Thoracic aorta (tissue), 2 donors: Measurements from ENCODE around the gene CAMK2D. TPM values are rescaled to one million over a fixed set of nuclear protein-coding genes. Genes with fewer than 3 reads are reported as not detected.

ENCODE experiments used
- ATAC-seq: fragments of 150-250 bp; one replicate; pipeline ENCODE4 v1.8.0; 2017; ENCODE audit warnings: low read depth; ENCODE audit not compliant: insufficient number of reproducible peaks, low FRiP score
- DNase-seq: peaks from one replicate; pipeline ENCODE4 v3.0.0-alpha.2; 2020; ENCODE audit warnings: low spot score
- H3K27ac ChIP-seq, 2 donors: fragments of 200-600 bp; sonication (generic); 1 replicate in 1 of 2; 2 replicates in 1 of 2; pipeline ENCODE4 v1.5.1; 2016; ENCODE audit warnings: mild to moderate bottlenecking in 2 of 2, moderate library complexity in 2 of 2
- H3K27me3 ChIP-seq: fragments of 200-600 bp; sonication (generic); replicated peaks from 2 replicates; pipeline ENCODE4 v1.6.0; 2016; ENCODE audit warnings: mild to moderate bottlenecking; ENCODE audit not compliant: insufficient read depth
- H3K36me3 ChIP-seq: fragments of 200-600 bp; sonication (generic); one replicate; pipeline ENCODE4 v1.5.1; 2016
- H3K4me1 ChIP-seq, 2 donors: fragments of 200-600 bp; sonication (generic); 1 replicate in 1 of 2; 2 replicates in 1 of 2; pipeline versions ENCODE4 v1.5.1 to v1.6.0; 2016; ENCODE audit warnings: low read depth in 2 of 2, mild to moderate bottlenecking in 1 of 2; ENCODE audit not compliant: control insufficient read depth in 1 of 2
- H3K4me3 ChIP-seq: fragments of 200-600 bp; sonication (generic); 2 replicates; pipeline ENCODE4 v1.5.1; 2016; ENCODE audit warnings: mild to moderate bottlenecking
- H3K9me3 ChIP-seq: fragments of 200-600 bp; sonication (generic); 2 replicates; pipeline ENCODE4 v1.5.1; 2016
- CTCF ChIP-seq: fragments of 200-600 bp; sonication (generic); IDR thresholded peaks from one replicate; pipeline ENCODE4 v1.5.1; 2019; ENCODE audit warnings: antibody characterized with exemption
- total RNA-seq, 2 donors: library from RNA; depleted of rRNA; stranded (reverse); fragments of >200 nt; gene quantifications; one replicate each; pipeline versions ENCODE4 v1.1.0 to v1.2.3, GENCODE V29; 2016

The CAMK2D gene
- total RNA-seq, 2 donors from 2014 or later: 50.6 to 70.1 TPM

GRCh38 chr4:113419631-113420030 lies 341.9 kb downstream of the CAMK2D start:
- no peaks in the 10 kb centered on the region for H3K36me3 ChIP-seq
- H3K9me3 ChIP-seq: no peaks in the 10 kb centered on the region
- ATAC-seq: no peak
- no peak for DNase-seq
- H3K4me3 ChIP-seq: no peak overlapping the region
- no peaks in the 10 kb centered on the region for H3K27me3 ChIP-seq
- TF ChIP-seq CTCF: no peak
- no peaks in the 10 kb centered on the region for H3K4me1 ChIP-seq
- H3K27ac ChIP-seq: no peak overlapping the region

GRCh38 chr4:113411496-113411938 lies 350.0 kb downstream of the CAMK2D start:
- ATAC-seq: no peak
- no peak for DNase-seq
- Histone ChIP-seq H3K4me1 (peaks cover 0 to 10% of the 10 kb centered on the region in 2 donors), H3K36me3 (no peaks in the 10 kb centered on the region), H3K27me3 (no peaks in the 10 kb centered on the region), H3K9me3 (no peaks in the 10 kb centered on the region), H3K27ac (no peak overlapping the region), H3K4me3 (no peak overlapping the region)
- no peak for TF ChIP-seq CTCF

- no peak for ATAC-seq
- H3K4me3 ChIP-seq: no peak overlapping the region
- no peak for TF ChIP-seq CTCF
- no peaks in the 10 kb centered on the region for H3K36me3 ChIP-seq
- no peaks in the 10 kb centered on the region for H3K27me3 ChIP-seq
- H3K9me3 ChIP-seq: no peaks in the 10 kb centered on the region
- no peak for DNase-seq
- no peak overlapping the region for H3K27ac ChIP-seq
- H3K4me1 ChIP-seq: peaks cover 0 to 10% of the 10 kb centered on the region in 2 donors
These were observed 350.9 kb downstream of the CAMK2D start for GRCh38 chr4:113410686-113411085.

- no peak for TF ChIP-seq CTCF
- ATAC-seq: no peak
- DNase-seq: no peak
- H3K4me1 ChIP-seq: peaks cover 6 to 23% of the 10 kb centered on the region in 2 donors
- H3K27me3 ChIP-seq: no peaks in the 10 kb centered on the region
- no peaks in the 10 kb centered on the region for H3K9me3 ChIP-seq
- H3K36me3 ChIP-seq: no peaks in the 10 kb centered on the region
- H3K4me3 ChIP-seq: no peak overlapping the region
- no peak overlapping the region for H3K27ac ChIP-seq
These were observed 352.4 kb downstream of the CAMK2D start for GRCh38 chr4:113409181-113409580.

- DNase-seq (no peak), ATAC-seq (no peak)
- Histone ChIP-seq H3K9me3 (no peaks in the 10 kb centered on the region), H3K27me3 (no peaks in the 10 kb centered on the region), H3K4me3 (no peak overlapping the region), H3K4me1 (peaks cover 6 to 26% of the 10 kb centered on the region in 2 donors), H3K27ac (no peak overlapping the region), H3K36me3 (no peaks in the 10 kb centered on the region)
- TF ChIP-seq CTCF: no peak
These were observed 354.1 kb downstream of the CAMK2D start for GRCh38 chr4:113407409-113407808.
